MCF 10A (cell line): ENCODE measurements around the gene SGSH. TPM values are rescaled to one million over a fixed set of nuclear protein-coding genes. Genes with fewer than 3 reads are reported as not detected.

Experiments used
- BruUV-seq: library from RNA; stranded (reverse); fragments of 400-500 nt; replicated peaks from 2 replicates; lab custom pipeline; 2021; lab: Mats Ljungman, UMichigan
- CTCF ChIA-PET: fragments of 300-600 bp; sonication (Branson Sonifier 250); formaldehyde crosslinking; extraction: SDS; loops from one replicate; lab custom pipeline; 2021; ENCODE audit warnings: antibody characterized with exemption, inconsistent platforms; lab: Yijun Ruan, JAX
- POLR2A ChIA-PET: fragments of 300-600, 350-650 bp; sonication (Branson Sonifier 250); formaldehyde crosslinking; extraction: SDS; loops from one replicate; lab custom pipeline; 2020; ENCODE audit warnings: antibody characterized with exemption, inconsistent platforms; lab: Yijun Ruan, JAX
- DNase-seq: peaks from one replicate; pipeline ENCODE4 v3.0.0-alpha.2; 2018; ENCODE audit not compliant: unreplicated experiment
- H3K27ac Mint-ChIP-seq: one replicate; pipeline ENCODE4 v1.8.0; 2022; ENCODE audit warnings: mild to moderate bottlenecking, low read depth, mixed read lengths; ENCODE audit not compliant: unreplicated experiment
- H3K27me3 Mint-ChIP-seq: one replicate; pipeline ENCODE4 v1.8.0; 2022; ENCODE audit warnings: mixed read lengths; ENCODE audit not compliant: insufficient read depth, unreplicated experiment
- H3K36me3 Mint-ChIP-seq: one replicate; pipeline ENCODE4 v1.8.0; 2022; ENCODE audit warnings: mild to moderate bottlenecking, moderate library complexity, mixed read lengths; ENCODE audit not compliant: insufficient read depth, unreplicated experiment
- H3K4me1 Mint-ChIP-seq: one replicate; pipeline ENCODE4 v1.8.0; 2022; ENCODE audit warnings: mixed read lengths; ENCODE audit not compliant: insufficient read depth, unreplicated experiment
- H3K4me3 Mint-ChIP-seq: one replicate; pipeline ENCODE4 v1.8.0; 2022; ENCODE audit warnings: mild to moderate bottlenecking, moderate library complexity, mixed read lengths; ENCODE audit not compliant: unreplicated experiment
- H3K9me3 Mint-ChIP-seq: one replicate; pipeline ENCODE4 v1.8.0; 2022; ENCODE audit warnings: mixed read lengths; ENCODE audit not compliant: unreplicated experiment
- CTCF ChIP-seq: fragments of 200-600 bp; IDR thresholded peaks from one replicate; pipeline ENCODE4 v1.8.0; 2022; ENCODE audit warnings: antibody characterized with exemption, mild to moderate bottlenecking; ENCODE audit not compliant: unreplicated experiment
- intact Hi-C: fragments of 100-400 bp; cut with micrococcal nuclease; formaldehyde crosslinking; loops from 2 replicates; pipeline ENCODE4 v1.14.1; 2022
- total RNA-seq: library from RNA; stranded (reverse); gene quantifications from 2 replicates; pipeline ENCODE4 v1.2.3, GENCODE V29; 2022

SGSH gene
- total RNA-seq, 1 experiment from 2014 or later, result 42.0 TPM

- Mint-ChIP-seq H3K27me3 (no peaks in the 10 kb centered on the region), H3K4me1 (peaks cover 7% of the 10 kb centered on the region), H3K27ac (no peak overlapping the region), H3K4me3 (no peak overlapping the region), H3K9me3 (no peaks in the 10 kb centered on the region), H3K36me3 (peaks cover 33% of the 10 kb centered on the region)
- intact Hi-C loops, result no loop called here
- TF ChIP-seq CTCF, result no peak
- CTCF ChIA-PET, result no interaction called here
- DNase-seq, result no peak
- POLR2A ChIA-PET, result interaction anchor here (0.8 to 1.0 kb wide), 2 partner anchors 27 to 68 kb away, joined by 3 read pairs; no protein-coding TSS in a partner anchor
- BruUV-seq, result no TSS peak
These were observed 5.9 kb downstream of the SGSH start for GRCh38 chr17:80214012-80214877.

- no peaks in the 10 kb centered on the region for H3K9me3 Mint-ChIP-seq
- H3K4me3 Mint-ChIP-seq, result no peak overlapping the region
- CTCF ChIA-PET, result no interaction called here
- H3K27ac Mint-ChIP-seq, result no peak overlapping the region
- DNase-seq, result no peak
- intact Hi-C loops, result no loop called here
- no peak for TF ChIP-seq CTCF
- peaks cover 33% of the 10 kb centered on the region for H3K36me3 Mint-ChIP-seq
- POLR2A ChIA-PET, result no interaction called here
- BruUV-seq, result no TSS peak
- H3K27me3 Mint-ChIP-seq, result no peaks in the 10 kb centered on the region
- H3K4me1 Mint-ChIP-seq, result peaks cover 6% of the 10 kb centered on the region
These were observed 6.5 kb downstream of the SGSH start for GRCh38 chr17:80213643-80213975.

GRCh38 chr17:80212962-80213642, 7.0 kb downstream of the SGSH start:
- no peak for DNase-seq
- H3K27me3 Mint-ChIP-seq, result no peaks in the 10 kb centered on the region
- H3K4me3 Mint-ChIP-seq, result no peak overlapping the region
- ChIA-PET POLR2A (no interaction called here), CTCF (interaction anchor here (0.7 to 0.8 kb wide), 2 partner anchors 18 to 261 kb away, joined by 3 read pairs; no protein-coding TSS in a partner anchor)
- no TSS peak for BruUV-seq
- peaks cover 6% of the 10 kb centered on the region for H3K4me1 Mint-ChIP-seq
- no peaks in the 10 kb centered on the region for H3K9me3 Mint-ChIP-seq
- intact Hi-C loops, result no loop called here
- peaks cover 33% of the 10 kb centered on the region for H3K36me3 Mint-ChIP-seq
- no peak for TF ChIP-seq CTCF
- H3K27ac Mint-ChIP-seq, result no peak overlapping the region

- H3K9me3 Mint-ChIP-seq, result no peaks in the 10 kb centered on the region
- H3K27me3 Mint-ChIP-seq, result no peaks in the 10 kb centered on the region
- no peak overlapping the region for H3K27ac Mint-ChIP-seq
- no peak for DNase-seq
- peaks cover 30% of the 10 kb centered on the region for H3K36me3 Mint-ChIP-seq
- intact Hi-C loops, result no loop called here
- BruUV-seq, result no TSS peak
- CTCF ChIA-PET, result interaction anchor here (0.7 to 0.8 kb wide), 2 partner anchors 17 to 262 kb away, joined by 3 read pairs; no protein-coding TSS in a partner anchor
- peaks cover 3% of the 10 kb centered on the region for H3K4me1 Mint-ChIP-seq
- POLR2A ChIA-PET, result no interaction called here
- H3K4me3 Mint-ChIP-seq, result no peak overlapping the region
- no peak for TF ChIP-seq CTCF
These were observed 7.6 kb downstream of the SGSH start for GRCh38 chr17:80212511-80212910.
